HG03159 (cell line): ENCODE data around the gene ITPKB.

ENCODE experiments used
- ATAC-seq: cut with Tn5 transposase; IDR thresholded peaks from one replicate; pipeline ENCODE4 v1.9.1; 2021; ENCODE audit warnings: mild to moderate bottlenecking, moderate library complexity; ENCODE audit not compliant: unreplicated experiment

ITPKB gene

DNA sequence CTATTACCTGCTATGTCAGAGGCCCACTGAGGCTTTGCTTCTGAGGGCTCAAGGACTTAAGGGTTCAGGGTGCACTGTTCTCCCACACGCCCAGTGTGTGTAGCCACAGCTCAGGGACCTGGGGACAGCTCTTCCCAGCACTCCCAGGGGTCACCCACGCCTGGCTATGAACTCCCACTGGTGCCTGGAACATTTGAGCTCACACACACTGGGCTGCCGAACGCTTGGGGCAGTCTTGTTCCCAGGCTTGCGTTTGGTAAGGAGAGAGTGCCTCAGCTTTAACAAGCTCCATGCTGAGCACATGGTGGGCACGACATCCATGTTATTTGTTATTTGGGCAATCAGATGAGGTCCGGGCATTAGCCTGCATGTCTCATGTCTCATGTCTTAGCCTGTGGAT is 153.0 kb downstream of the ITPKB start:
- no peak for ATAC-seq

DNA sequence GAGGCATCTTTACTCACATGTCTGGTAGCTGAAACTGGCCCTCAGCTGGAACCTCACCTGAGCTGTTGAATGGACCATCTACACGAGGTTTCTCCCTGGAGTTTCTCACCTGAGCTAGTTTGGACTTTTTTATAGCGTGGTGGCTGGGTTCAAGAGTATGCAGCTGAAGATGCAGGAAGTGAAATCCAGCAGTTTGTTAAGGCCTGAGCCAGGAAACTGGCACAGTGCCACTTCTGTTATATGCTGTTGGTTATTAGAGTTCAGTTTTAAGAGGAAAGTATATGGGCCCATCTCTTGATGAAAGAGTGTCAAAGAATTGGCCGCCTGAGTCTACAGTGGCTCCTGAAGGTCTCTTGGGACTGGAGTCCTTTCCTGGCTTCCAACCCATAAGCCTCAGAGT is 154.9 kb downstream of the ITPKB start:
- ATAC-seq: no peak

DNA sequence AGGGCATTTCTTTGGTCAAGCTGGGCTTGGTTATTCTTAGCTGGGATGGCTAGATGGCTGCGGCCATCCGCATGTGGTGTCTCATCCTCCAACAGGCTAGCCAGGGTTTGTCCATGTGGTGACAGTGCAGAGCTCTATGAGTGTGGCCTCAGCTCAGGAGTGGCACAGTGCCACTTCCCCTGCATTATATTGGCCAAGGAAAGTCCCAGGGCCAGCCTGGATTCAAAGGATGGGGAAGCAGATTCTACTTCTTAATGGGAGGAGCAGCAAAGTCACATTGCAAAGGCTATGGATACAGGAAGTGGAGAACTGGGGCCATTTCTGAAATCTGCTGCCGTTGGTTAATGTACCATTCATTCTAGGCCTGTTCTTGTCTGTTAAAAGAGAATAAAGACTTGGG is 156.1 kb downstream of the ITPKB start:
- ATAC-seq: no peak
